IMR-90 (cell line): ENCODE measurements around the gene KCNIP1. TPM values are rescaled to one million over a fixed set of nuclear protein-coding genes. Genes with fewer than 3 reads are reported as not detected.

Experiments used
- ATAC-seq: fragments of 200-7000 bp; cut with Tn5 transposase; 2 replicates; pipeline ENCODE4 v1.9.1; 2020; ENCODE audit warnings: low read depth, mild to moderate bottlenecking, moderate library complexity
- BruUV-seq: library from RNA; stranded (reverse); fragments of 400-500 nt; replicated peaks from 2 replicates; lab custom pipeline; 2021; lab: Mats Ljungman, UMichigan
- CTCF ChIA-PET: fragments of 300-600 bp; formaldehyde crosslinking; extraction: SDS; loops from one replicate; lab custom pipeline; 2021; ENCODE audit warnings: antibody characterized with exemption; lab: Yijun Ruan, JAX
- POLR2A ChIA-PET: fragments of 300-600 bp; sonication (Branson Sonifier 250); formaldehyde crosslinking; loops from one replicate; lab custom pipeline; 2022; ENCODE audit warnings: antibody characterized with exemption; ENCODE audit not compliant: unreplicated experiment; lab: Charles Lee
- DNase-seq: peaks from one replicate; pipeline ENCODE4 v3.0.0; 2013
- H2AFZ ChIP-seq: replicated peaks from 2 replicates; pipeline ENCODE3; 2013; ENCODE audit warnings: low read length, mild to moderate bottlenecking; ENCODE audit not compliant: poor library complexity
- H2AK5ac ChIP-seq: 2 replicates; pipeline ENCODE4 v1.6.1; 2013; ENCODE audit warnings: low read depth, low read length, inconsistent platforms
- H2AK9ac ChIP-seq: replicated peaks from 2 replicates; pipeline ENCODE3; 2013; ENCODE audit warnings: mild to moderate bottlenecking, low read depth, low read length, moderate library complexity; ENCODE audit not compliant: poor library complexity
- H2BK120ac ChIP-seq: 2 replicates; pipeline ENCODE4 v1.6.1; 2013; ENCODE audit warnings: low read depth, low read length, inconsistent platforms
- H2BK15ac ChIP-seq: 3 replicates; pipeline ENCODE4 v1.6.1; 2013; ENCODE audit warnings: low read depth, low read length, inconsistent platforms
- H2BK20ac ChIP-seq: 2 replicates; pipeline ENCODE4 v1.6.1; 2013; ENCODE audit warnings: low read depth, mild to moderate bottlenecking, inconsistent platforms, low read length, moderate library complexity
- H2BK5ac ChIP-seq: 2 replicates; pipeline ENCODE4 v1.6.1; 2013; ENCODE audit warnings: mild to moderate bottlenecking, low read depth, low read length, inconsistent platforms; ENCODE audit not compliant: poor library complexity, severe bottlenecking
- H3K14ac ChIP-seq: replicated peaks from 2 replicates; pipeline ENCODE4 v1.6.1; 2013; ENCODE audit warnings: low read depth, low read length, inconsistent platforms
- H3K18ac ChIP-seq: 2 replicates; pipeline ENCODE4 v1.6.1; 2013; ENCODE audit warnings: low read depth, low read length, control low read depth
- H3K23ac ChIP-seq: 2 replicates; pipeline ENCODE4 v1.6.1; 2013; ENCODE audit warnings: low read depth, low read length, inconsistent platforms
- H3K27ac ChIP-seq: 2 replicates; pipeline ENCODE4 v1.5.1; 2013; ENCODE audit warnings: mild to moderate bottlenecking, control low read depth, low read length; ENCODE audit not compliant: insufficient read depth
- H3K27me3 ChIP-seq: 2 replicates; pipeline ENCODE4 v1.6.1; 2013; ENCODE audit warnings: low read length; ENCODE audit not compliant: control insufficient read depth, insufficient read depth
- H3K36me3 ChIP-seq: 2 replicates; pipeline ENCODE4 v1.6.1; 2013; ENCODE audit warnings: low read length, mixed read lengths; ENCODE audit not compliant: control insufficient read depth, insufficient read depth
- H3K4ac ChIP-seq: 2 replicates; pipeline ENCODE4 v1.6.1; 2013; ENCODE audit warnings: low read depth, low read length, inconsistent platforms
- H3K4me1 ChIP-seq: 2 replicates; pipeline ENCODE4 v1.6.1; 2013; ENCODE audit warnings: low read length, mixed read lengths; ENCODE audit not compliant: control insufficient read depth, insufficient read depth
- H3K4me2 ChIP-seq: 2 replicates; pipeline ENCODE4 v1.6.1; 2013; ENCODE audit warnings: low read depth, mild to moderate bottlenecking, control low read depth, low read length, moderate library complexity
- H3K4me3 ChIP-seq: 2 replicates; pipeline ENCODE4 v1.5.1; 2013; ENCODE audit warnings: low read depth, mild to moderate bottlenecking, control low read depth, low read length, moderate library complexity; ENCODE audit not compliant: insufficient read depth
- H3K56ac ChIP-seq: 2 replicates; pipeline ENCODE4 v1.6.1; 2013; ENCODE audit warnings: low read length, inconsistent platforms; ENCODE audit not compliant: insufficient read depth; ENCODE audit errors: extremely low read depth
- H3K79me1 ChIP-seq, 2 experiments: 2 replicates each; pipeline ENCODE4 v1.6.1; 2013; ENCODE audit warnings: low read length in 2 of 2, inconsistent platforms in 1 of 2, low read depth in 1 of 2
- H3K9ac ChIP-seq: 2 replicates; pipeline ENCODE4 v1.6.1; 2013; ENCODE audit warnings: low read depth, low read length, control low read depth
- H3K9me1 ChIP-seq: 2 replicates; pipeline ENCODE4 v1.6.1; 2013; ENCODE audit warnings: low read length, inconsistent platforms; ENCODE audit not compliant: insufficient read depth
- H3K9me3 ChIP-seq: 2 replicates; pipeline ENCODE4 v1.6.1; 2013; ENCODE audit warnings: low read length; ENCODE audit not compliant: control insufficient read depth, insufficient read depth
- H4K20me1 ChIP-seq: 2 replicates; pipeline ENCODE4 v1.6.1; 2013; ENCODE audit warnings: low read length, inconsistent platforms; ENCODE audit not compliant: insufficient read depth
- H4K5ac ChIP-seq: 2 replicates; pipeline ENCODE4 v1.6.1; 2013; ENCODE audit warnings: mild to moderate bottlenecking, low read depth, low read length, control low read depth
- H4K8ac ChIP-seq, 2 experiments: 2 replicates each; pipeline ENCODE4 v1.6.1; 2013; ENCODE audit warnings: low read depth in 2 of 2, low read length in 2 of 2, control low read depth in 1 of 2, inconsistent platforms in 1 of 2
- H4K91ac ChIP-seq: 2 replicates; pipeline ENCODE4 v1.6.1; 2013; ENCODE audit warnings: low read depth, low read length, inconsistent platforms; ENCODE audit not compliant: insufficient read depth
- BHLHE40 ChIP-seq: fragments of 150-350 bp; IDR thresholded peaks from 2 replicates; pipeline ENCODE4 v1.6.1; 2016; ENCODE audit warnings: mild to moderate bottlenecking, low read depth, low read length
- CEBPB ChIP-seq: IDR thresholded peaks from 2 replicates; pipeline ENCODE4 v1.6.1; 2012; ENCODE audit warnings: low read depth, low read length, improper control_type of control experiment
- FOS ChIP-seq: fragments of 150-350 bp; IDR thresholded peaks from 2 replicates; pipeline ENCODE4 v1.6.1; 2016; ENCODE audit warnings: low read depth, low read length
- MAFK ChIP-seq: IDR thresholded peaks from 2 replicates; pipeline ENCODE4 v1.6.1; 2012; ENCODE audit warnings: low read depth, low read length, improper control_type of control experiment
- MXI1 ChIP-seq: IDR thresholded peaks from 2 replicates; pipeline ENCODE4 v1.6.1; 2012; ENCODE audit warnings: low read depth, mild to moderate bottlenecking, low read length, moderate library complexity, borderline replicate concordance
- NFE2L2 ChIP-seq: fragments of 150-350 bp; IDR thresholded peaks from 2 replicates; pipeline ENCODE4 v1.6.1; 2016; ENCODE audit warnings: low read depth, mild to moderate bottlenecking, low read length
- POLR2A ChIP-seq: IDR thresholded peaks from 2 replicates; pipeline ENCODE4 v1.6.1; 2012; ENCODE audit warnings: mild to moderate bottlenecking, low read depth, low read length
- WGBS, 2 experiments: methylation state at CpG; one replicate each; pipeline versions ENCODE4 v1.1.5 to v1.1.7; 2013; ENCODE audit warnings: missing lambda C conversion rate in 2 of 2; ENCODE audit not compliant: insufficient read length in 1 of 2; ENCODE audit errors: extremely low coverage in 2 of 2; 5-methylcytosine and 5-hydroxymethylcytosine counted together
- dilution Hi-C: fragments of 300-500 bp; cut with HindIII; formaldehyde crosslinking; loops from one replicate; pipeline ENCODE4 v1.14.3; 2018; ENCODE audit warnings: low sequenced_read_pairs; ENCODE audit not compliant: unreplicated experiment
- in situ Hi-C: fragments of 300-500 bp; cut with MboI; formaldehyde crosslinking; loops from 3 replicates; pipeline ENCODE4 v1.14.3; 2019; ENCODE audit warnings: low sequenced_read_pairs, inconsistent platforms, mixed read lengths
- intact Hi-C: fragments of 100-400 bp; cut with micrococcal nuclease; formaldehyde crosslinking; loops from 2 replicates; pipeline ENCODE4 v1.10.0; 2022
- polyA plus RNA-seq, 3 experiments: library from polyadenylated mRNA; depleted of rRNA; stranded (reverse); fragments of >200 nt; gene quantifications; 2 replicates each; pipeline ENCODE4 v1.2.3, GENCODE V29; 2012; ENCODE audit warnings: low replicate concordance in 1 of 3
- total RNA-seq: library from RNA; depleted of rRNA; stranded (reverse); fragments of >200 nt; gene quantifications from 2 replicates; pipeline ENCODE4 v1.2.3, GENCODE V29; 2012
- TF ChIP-seq, protein P1 (sequence below): conservative IDR thresholded peaks from 2 replicates; pipeline ENCODE4 v1.5.1; 2012; ENCODE audit warnings: mild to moderate bottlenecking, low read depth, low read length, improper control_type of control experiment
- TF ChIP-seq, protein P2 (sequence below): fragments of 150-350 bp; IDR thresholded peaks from 2 replicates; pipeline ENCODE4 v1.6.1; 2017; ENCODE audit warnings: mild to moderate bottlenecking, antibody characterized with exemption, low read length, low read depth

KCNIP1 gene
- total and polyA plus RNA-seq, 2 of the 4 experiments (the other 2 are of a cell fraction): not detected

DNA sequence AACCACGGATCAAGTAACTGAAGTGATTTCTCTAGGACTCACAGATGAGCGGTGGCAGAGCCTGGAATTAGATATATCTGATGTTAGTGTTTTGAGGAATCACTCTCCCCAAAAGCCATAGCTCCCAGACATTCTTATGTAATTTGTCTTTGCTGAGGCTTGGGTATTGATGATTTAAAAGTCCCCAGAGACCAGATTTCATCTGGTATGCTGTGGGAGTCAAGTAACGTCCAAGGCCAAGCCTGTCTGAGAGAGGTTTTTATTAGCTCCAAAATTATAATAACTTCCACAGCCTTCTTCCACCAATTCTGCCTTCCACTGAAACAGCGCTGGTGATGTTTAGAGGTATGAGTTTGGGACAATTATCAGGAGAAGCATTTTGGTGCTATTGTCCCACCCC is 21.3 kb upstream of the KCNIP1 start:
- CTCF ChIA-PET: no interaction called here

More for the DNA sequence above, 21.3 kb upstream of the KCNIP1 start:
- Histone ChIP-seq H3K27me3 (no peaks in the 10 kb centered on the region), H3K4me2 (no peak overlapping the region), H3K56ac (no peak overlapping the region), H3K9ac (no peak overlapping the region), H2AFZ (no peak overlapping the region), H4K91ac (no peak overlapping the region), H4K5ac (no peak overlapping the region), H3K36me3 (no peaks in the 10 kb centered on the region), H3K9me1 (no peaks in the 10 kb centered on the region), H4K20me1 (no peaks in the 10 kb centered on the region), H3K9me3 (no peaks in the 10 kb centered on the region), H3K23ac (no peak overlapping the region), H4K8ac (no peak overlapping the region), H3K4me1 (no peaks in the 10 kb centered on the region), H2BK120ac (no peak overlapping the region), H2AK5ac (no peak overlapping the region), H3K79me1 (no peaks in the 10 kb centered on the region), H3K4me3 (no peak overlapping the region), H2BK5ac (no peak overlapping the region), H3K14ac (no peak overlapping the region), H3K18ac (no peak overlapping the region), H3K27ac (no peak overlapping the region), H2BK15ac (no peak overlapping the region), H2BK20ac (no peak overlapping the region), H2AK9ac (no peak overlapping the region), H3K4ac (no peak overlapping the region)
- TF ChIP-seq NFE2L2: no peak
- TF ChIP-seq, protein P1, sequence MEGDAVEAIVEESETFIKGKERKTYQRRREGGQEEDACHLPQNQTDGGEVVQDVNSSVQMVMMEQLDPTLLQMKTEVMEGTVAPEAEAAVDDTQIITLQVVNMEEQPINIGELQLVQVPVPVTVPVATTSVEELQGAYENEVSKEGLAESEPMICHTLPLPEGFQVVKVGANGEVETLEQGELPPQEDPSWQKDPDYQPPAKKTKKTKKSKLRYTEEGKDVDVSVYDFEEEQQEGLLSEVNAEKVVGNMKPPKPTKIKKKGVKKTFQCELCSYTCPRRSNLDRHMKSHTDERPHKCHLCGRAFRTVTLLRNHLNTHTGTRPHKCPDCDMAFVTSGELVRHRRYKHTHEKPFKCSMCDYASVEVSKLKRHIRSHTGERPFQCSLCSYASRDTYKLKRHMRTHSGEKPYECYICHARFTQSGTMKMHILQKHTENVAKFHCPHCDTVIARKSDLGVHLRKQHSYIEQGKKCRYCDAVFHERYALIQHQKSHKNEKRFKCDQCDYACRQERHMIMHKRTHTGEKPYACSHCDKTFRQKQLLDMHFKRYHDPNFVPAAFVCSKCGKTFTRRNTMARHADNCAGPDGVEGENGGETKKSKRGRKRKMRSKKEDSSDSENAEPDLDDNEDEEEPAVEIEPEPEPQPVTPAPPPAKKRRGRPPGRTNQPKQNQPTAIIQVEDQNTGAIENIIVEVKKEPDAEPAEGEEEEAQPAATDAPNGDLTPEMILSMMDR: no peak
- TF ChIP-seq, protein P2, sequence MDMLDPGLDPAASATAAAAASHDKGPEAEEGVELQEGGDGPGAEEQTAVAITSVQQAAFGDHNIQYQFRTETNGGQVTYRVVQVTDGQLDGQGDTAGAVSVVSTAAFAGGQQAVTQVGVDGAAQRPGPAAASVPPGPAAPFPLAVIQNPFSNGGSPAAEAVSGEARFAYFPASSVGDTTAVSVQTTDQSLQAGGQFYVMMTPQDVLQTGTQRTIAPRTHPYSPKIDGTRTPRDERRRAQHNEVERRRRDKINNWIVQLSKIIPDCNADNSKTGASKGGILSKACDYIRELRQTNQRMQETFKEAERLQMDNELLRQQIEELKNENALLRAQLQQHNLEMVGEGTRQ: no peak
- TF ChIP-seq CEBPB: no peak
- TF ChIP-seq MAFK: no peak
- TF ChIP-seq FOS: no peak
- no peak for TF ChIP-seq POLR2A
- no peak for TF ChIP-seq MXI1
- TF ChIP-seq BHLHE40: no peak
- DNase-seq (no peak), ATAC-seq (no peak)
- dilution Hi-C loops (no loop called here), in situ Hi-C loops (no loop called here), intact Hi-C loops (no loop called here)
- POLR2A ChIA-PET: interaction anchor here (0.5 kb wide), 1 partner anchor 244 kb away, joined by 8 read pairs; no protein-coding TSS in a partner anchor
- BruUV-seq: no TSS peak
- no CpG with 5 or more reads among the region's 4 CpGs for WGBS, 2 experiments
